Vagina (tissue), 2 donors: Measurements from ENCODE around the gene ATF7IP2.

Experiments used
- CTCF ChIP-seq, 3 experiments: fragments of 450-650 bp in 2 of 3; fragments of 200-600 bp in 1 of 3; sonication (generic) in 1 of 3; IDR thresholded peaks; one replicate each; pipeline ENCODE4 v1.5.1; 2017 to 2019; ENCODE audit warnings: antibody characterized with exemption in 3 of 3, mild to moderate bottlenecking in 2 of 3, moderate library complexity in 2 of 3
- POLR2A ChIP-seq, 2 donors: fragments of 450-650 bp; IDR thresholded peaks; one replicate each; pipeline ENCODE4 v1.6.1; 2017; ENCODE audit warnings: antibody characterized with exemption in 2 of 2, mild to moderate bottlenecking in 2 of 2, moderate library complexity in 2 of 2
- POLR2AphosphoS5 ChIP-seq, 2 donors: sonication (generic); formaldehyde crosslinking; IDR thresholded peaks; one replicate each; pipeline ENCODE4 v1.9.0; 2017; ENCODE audit warnings: antibody characterized with exemption in 2 of 2, mild to moderate bottlenecking in 2 of 2, low read depth in 1 of 2; ENCODE audit not compliant: insufficient read depth in 1 of 2

DNA sequence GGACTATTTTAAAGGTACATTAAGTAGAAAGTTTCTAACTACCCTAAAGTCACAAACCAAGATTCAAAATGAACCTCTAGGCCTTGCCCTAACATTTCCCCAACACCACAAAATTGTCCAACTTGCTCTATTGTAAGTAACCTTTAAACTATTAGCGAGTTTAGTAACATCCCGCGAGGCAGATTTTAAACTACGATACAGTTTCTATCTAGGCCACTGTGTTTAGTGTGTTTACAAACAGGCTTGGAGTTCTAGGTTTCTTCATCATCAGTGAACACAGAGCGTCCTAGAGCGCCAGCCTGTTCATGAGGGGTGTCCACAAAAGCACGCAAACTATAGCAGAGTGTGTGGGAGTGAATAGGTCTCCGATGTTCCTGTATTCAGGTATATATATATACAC is 142.8 kb downstream of the ATF7IP2 start:
- TF ChIP-seq CTCF (IDR thresholded peaks at IDR 0.05) (no peak), POLR2AphosphoS5 (IDR thresholded peaks at IDR 0.05; ENCODE audit: insufficient read depth in 1 of 2, low read depth in 1 of 2) (no peak), POLR2A (IDR thresholded peaks at IDR 0.05) (no peak)
